Activated CD8-positive, alpha-beta memory T cell treated with anti-CD3 and anti-CD28 coated beads for 48 hours (primary cell): Measurements from ENCODE around the gene TMPRSS13.

ENCODE experiments used
- DNase-seq, 3 experiments: peaks; one replicate each; pipeline ENCODE4 v3.0.0-alpha.2; 2020; ENCODE audit warnings: low read depth in 2 of 3, low spot score in 2 of 3

The TMPRSS13 gene

DNA sequence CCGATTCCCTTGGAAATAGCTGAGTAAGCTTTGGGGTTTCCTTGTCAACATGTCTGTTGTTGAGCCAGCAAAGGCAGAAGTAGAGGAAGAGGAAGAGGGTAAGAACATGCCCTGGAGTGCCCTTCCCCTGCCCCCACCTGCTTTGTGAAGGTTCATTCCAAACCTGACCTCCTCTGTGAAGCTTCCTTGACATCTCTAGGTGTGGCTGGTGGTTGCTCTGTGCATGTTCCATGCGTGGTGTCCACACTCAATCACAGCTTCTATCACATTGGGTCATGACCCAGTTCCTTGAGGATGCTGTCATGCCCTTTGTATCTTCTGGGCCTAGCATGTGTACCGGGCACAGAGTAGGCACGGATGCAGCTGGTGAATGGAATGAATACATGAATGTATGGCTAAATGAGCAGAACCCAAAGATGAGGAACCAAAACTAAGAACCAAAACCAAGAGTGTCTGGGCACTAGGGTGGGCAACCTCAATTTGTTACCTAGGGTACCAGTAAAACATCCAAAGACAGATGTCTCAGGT, 29.0 kb downstream of the TMPRSS13 start:
- DNase-seq = no peak

DNA sequence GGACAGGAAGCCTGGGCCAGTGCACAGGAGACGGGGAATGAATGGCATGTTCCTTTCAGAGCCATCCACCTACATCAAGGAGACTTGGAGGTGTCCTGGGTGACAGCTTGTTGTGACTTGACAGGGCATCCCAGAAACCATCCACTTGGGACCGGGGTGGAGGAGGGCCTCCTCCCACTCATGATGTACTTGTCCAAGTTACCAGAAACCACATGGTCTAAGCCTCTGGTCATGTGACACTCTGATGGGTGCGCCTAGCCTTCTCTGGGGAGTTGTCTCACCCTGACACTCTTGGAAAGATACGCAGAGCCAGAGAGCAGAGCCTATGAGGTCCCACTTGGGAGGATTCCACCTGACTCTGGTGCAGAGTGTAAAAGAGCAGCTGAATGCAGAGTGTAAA, 31.1 kb downstream of the TMPRSS13 start:
- DNase-seq = no peak

DNA sequence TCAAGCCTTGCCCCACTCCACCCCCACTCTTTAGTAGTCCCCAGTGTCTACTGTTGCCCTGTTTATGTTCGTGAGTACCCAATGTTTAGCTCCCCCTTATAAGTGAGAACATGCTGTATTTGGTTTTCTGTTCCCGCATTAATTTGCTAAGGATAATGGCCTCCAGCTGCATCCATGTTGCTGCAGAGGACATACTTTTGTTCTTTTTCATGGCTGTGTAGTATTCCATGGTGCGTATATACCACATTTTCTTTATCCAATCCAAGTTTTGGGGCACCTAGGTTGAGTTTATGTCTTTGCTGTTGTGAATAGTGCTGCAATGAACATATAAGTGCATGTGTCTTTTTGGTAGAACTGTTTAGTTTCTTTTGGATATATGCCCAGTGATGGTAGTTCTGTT, 36.6 kb downstream of the TMPRSS13 start:
- no peak for DNase-seq

DNA sequence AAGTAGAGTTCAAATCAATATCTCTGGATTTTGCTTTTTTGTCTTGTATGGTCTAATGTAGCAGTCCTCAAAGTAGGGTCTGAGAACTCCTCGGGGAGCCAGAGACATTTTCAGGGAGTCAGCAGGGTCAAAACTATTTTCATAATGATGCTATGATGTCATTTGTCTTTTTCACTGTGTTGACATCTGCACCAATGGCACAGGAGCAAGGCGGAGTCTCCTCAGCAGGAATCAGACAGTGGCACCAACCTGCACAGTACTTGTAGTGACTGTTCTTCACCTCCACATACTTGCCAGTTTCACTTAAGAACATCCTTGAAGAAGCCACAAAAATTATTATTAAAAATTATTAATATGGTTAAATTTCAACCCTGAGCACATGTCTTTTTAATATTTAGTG, 37.8 kb downstream of the TMPRSS13 start:
- no peak for DNase-seq

DNA sequence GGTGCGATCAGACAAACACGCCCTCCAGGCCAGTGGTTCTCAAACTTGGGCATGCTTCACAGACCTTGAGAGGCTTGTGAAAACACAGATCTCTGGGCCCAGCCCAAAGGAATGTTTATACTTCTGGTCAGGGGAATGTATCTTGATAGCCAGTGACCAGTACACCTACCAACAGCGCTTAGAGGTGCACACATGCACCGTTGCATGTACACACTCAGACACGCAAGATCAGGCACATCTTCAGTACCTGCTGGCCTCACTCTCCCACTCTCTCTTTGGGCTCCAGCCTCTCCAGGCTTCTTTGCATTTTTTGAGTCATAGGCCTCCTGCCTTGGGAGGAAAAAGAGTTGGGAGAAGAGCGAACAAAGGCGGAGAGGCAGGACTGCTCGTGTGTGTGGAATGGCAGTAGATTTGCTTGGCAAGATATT, 41.0 kb downstream of the TMPRSS13 start:
- DNase-seq = no peak

DNA sequence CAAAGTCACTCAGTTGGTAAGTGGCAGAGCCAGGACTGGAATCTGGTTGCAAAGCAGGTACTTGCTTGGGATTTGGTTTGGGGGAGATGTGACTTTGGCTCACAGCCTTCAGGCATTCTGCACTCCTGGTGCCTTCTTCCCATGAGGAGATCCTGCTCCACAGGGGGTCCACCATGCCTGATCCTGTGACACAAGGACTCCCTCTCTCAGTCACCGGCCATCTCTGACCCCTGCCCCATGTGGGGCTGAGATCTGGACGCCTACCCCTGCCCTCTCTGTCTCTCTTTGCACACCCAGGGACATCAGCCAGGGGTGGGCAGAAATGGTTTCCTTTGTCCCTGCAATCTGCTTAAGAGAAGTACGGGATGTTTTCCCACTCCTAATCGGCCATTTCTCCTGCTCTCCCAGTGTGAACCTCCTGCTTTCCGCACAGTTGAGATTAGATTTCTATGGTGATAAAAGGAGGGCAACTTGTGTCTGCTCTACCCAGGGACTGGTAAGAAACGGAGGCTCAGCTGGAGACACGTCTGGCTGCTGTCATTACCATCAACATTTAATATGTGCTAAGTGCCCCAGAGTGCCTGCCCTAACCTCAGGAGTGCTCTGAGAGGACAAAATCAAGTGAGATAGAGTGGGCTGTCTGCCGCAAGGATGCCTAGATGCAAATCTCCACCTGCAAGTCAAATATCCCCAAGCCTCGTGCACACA, 41.6 kb downstream of the TMPRSS13 start:
- DNase-seq = no peak

DNA sequence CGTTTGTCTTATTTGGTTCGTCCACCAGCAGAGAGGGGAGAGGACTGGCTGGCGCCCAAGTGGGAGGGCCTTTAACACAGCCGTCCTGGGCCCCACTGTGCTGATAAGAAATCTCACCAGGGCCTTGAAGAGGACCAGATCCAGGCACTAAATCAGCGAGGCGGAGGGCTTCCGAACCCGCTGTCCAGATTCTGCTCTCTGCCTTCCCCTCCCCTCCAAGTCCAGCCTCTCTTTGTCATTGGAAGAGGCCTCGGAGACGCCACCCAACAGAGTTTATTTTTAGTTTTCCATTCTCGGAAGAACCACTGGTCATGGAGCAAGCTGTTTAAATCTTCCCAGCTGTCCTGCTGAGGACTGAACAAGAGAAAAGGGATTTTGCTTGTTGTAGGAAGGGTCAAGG, 43.4 kb downstream of the TMPRSS13 start:
- DNase-seq = no peak

DNA sequence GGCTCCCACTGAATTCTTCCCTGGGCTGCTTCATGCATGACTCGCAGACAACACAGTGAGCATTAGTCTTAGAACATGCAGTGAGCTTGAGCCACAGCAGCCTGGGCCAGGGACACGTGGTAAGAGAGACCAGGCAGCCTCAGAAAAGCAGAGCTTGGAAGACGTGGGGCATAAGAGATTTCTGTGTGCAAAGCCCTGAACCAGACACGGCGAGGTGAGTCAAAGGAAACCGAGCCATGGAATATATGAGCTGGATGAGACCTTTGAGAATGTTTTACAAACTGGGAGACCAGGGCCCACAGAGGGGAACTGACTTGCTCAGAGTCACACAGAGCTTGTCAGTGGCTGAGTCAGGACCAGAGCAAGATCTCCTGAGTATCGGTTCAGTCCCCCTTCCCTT, 44.2 kb downstream of the TMPRSS13 start:
- no peak for DNase-seq

DNA sequence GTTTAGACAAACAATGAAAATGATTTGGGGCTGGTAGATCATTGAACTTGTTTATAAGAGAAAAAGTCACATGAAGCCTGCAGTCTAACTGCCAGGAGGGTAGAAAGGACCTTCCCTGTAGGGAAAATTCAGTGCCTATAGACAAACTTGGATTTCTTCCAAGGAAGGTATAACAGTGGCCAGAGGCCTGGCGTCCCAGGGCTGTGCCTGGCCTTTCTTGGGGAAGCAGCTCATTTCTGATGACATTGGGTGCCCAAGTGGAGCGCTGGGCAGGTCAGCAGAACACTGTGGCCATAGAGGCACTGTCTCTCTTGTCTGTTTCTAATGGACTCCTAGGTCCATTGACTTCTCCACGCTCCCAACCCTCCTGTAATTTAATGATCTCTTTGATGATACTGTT, 46.1 kb downstream of the TMPRSS13 start:
- DNase-seq = no peak

DNA sequence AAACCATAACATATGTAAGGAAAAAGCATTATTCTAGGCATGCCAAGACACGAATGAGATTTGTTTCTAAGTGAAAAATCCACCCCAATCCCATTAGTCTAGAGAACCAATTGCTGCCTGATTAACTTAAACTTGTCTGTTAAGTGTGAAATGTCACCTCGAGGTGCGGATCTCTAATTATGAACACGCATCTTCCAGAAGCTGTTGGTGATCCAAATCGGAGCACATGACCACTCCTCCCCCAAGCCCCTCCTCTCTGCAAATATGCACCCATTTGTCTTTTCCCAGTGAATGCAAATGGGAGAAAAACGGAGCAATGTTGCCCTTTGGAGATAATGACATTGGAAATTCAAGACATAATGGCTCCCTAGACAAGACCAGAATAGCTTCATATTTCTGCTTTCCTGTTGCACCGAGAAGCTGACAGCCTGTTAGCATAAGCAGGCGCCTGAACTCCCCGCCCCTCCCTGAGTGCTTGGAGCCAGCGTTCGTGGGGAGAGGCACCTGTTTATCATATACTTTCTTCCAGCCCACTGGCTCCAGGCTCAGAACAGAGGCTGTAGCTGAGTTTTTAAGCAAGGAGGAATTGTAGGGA, 46.8 kb downstream of the TMPRSS13 start:
- DNase-seq = no peak

DNA sequence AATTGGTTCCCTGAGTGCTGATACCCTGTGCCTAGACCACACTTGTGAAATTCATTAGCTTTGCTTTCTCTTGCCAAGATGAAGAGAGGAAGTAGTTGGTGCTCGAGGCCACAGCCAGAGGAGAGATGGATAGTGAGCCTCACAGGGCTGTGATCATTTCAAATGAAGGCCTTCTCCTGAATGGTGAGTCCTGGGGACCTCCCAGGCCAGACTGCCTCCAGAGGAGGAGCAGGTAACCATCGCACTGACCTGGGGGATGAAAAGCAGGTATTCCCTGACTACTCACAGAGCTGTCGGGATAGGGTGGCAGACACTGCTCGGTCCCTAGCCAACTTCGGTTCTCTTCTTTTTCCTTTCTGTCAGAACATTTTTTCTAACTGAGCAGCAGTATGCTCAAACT, 48.0 kb downstream of the TMPRSS13 start:
- no peak for DNase-seq

DNA sequence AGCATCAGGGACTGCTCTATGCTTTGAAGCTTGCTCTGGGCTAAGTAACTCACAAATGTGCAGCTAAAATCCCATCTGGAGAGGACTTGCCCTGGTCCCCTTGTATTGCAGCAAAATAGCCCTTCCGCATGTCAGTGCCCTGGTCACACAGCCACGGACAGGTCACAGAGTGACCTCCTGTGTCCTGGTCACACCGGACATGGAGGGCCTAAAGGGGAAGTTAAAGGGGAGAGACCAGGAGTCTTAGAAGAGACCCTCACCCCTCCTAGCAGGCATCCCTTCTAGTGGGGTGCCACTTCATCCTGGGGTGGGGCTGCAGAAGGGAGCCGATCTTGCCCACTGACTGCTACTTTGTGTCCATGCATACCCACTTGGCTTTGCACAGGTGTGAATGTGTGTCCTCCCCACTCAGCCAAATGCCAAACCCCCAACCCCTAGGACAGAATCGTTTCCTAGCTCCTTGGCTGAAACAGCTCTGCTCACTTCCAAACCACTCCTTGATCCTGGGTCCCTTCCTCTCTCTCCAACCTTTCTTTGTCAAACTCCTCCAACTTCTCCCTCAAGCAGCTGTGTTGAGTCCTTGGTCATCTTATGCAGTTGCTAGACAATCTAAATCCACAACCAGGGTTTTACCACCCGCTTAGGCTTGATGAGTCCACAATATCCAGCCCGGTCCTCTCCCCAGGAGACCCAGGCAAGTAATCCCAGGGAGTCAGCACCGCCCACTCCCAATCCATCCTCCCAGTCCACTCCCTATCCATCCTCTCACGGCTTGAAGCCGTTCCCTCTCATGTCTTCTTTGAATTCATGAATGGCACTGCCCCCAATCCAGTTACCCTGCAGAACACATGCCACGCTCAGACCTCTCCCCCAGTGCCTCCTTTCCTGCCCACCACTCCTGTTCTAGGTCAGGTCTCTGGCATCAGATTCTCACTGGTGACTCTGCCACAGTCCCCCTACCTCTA, 49.4 kb downstream of the TMPRSS13 start:
- no peak for DNase-seq

DNA sequence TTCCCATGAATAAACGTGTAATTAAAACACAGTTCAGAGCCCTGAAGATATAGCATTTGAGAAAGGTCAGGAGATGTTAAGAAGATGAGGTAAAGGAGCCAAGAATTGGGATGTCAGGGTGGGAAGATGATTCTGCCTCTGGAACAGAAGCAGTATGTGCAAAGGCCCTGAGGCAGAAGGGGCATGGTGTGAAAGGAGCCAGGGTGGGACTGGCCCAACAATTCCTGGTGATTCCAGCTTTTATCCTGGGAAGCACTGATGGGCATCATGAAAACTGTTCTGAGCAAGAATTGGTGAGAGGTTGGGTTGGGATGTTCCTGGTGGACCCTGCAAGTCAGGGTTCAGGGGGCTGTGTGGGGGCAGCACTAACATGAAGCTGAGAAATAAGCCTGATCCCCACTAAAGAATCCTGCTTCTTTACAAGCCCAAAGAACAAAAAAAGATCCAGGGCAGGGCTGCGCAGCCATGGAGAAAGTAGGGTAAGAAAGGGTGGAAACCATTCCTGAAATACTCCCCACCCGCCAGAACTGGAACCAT, 50.2 kb downstream of the TMPRSS13 start:
- no peak for DNase-seq

DNA sequence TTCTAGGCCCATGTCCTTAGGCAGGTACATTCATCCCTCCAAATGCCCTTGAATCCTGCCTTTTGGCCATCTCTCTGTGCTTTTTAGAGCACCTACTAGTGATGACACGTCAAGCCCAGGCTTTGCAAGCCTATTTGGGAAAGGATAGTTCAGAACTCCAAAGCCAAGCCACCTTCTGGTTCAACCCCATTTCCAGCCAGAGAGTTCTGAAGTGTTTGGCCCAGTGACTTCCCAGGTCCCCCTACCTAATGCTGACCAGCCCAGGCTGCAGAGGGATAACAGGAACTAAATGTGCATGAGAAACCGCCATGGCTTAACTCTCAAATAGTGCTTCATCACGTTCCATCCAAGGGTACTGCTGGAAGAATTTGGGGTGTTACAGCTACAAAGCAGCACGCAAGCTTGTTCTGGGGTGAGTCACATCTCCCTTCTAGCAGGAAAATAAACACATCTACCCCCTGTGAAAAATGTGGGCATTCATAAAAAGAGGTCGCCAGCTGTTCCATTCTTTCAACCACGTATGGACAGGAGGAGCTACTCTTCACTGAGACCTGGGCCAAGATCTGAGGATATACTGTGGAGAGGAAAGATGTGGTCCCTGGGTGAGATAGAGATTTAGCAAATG, 50.8 kb downstream of the TMPRSS13 start:
- no peak for DNase-seq

DNA sequence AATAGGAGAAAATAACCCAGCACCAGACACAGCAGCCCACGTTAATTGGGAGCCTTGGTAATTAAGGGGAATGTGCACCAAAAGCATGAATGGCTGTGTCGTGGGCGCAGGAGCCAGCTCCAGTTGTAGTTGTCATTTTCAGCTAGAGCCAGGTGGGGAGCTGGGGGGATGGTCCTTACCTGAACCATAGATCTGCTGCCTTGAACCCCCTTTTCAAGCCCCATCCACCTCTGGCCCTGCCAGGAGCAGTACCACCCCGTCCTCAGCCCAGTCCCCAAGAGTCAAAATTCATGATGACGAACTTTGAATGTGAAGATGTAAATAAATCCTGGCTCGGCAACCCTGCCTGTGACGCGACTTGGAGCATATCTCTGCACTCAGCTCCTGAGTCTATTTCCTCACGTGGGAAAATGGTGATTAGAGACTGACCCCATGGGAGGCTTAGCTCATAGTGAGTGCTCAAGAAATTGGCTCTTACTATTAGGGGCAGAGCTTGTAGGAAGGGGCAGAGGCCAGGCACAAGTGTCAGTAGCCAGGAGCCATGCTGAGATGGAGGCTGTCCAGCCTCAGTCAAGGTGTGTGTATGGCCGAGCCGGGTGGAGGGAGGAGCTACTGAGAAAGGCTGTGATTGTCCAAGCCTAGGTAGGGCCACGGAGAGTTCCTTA, 52.0 kb downstream of the TMPRSS13 start:
- no peak for DNase-seq

DNA sequence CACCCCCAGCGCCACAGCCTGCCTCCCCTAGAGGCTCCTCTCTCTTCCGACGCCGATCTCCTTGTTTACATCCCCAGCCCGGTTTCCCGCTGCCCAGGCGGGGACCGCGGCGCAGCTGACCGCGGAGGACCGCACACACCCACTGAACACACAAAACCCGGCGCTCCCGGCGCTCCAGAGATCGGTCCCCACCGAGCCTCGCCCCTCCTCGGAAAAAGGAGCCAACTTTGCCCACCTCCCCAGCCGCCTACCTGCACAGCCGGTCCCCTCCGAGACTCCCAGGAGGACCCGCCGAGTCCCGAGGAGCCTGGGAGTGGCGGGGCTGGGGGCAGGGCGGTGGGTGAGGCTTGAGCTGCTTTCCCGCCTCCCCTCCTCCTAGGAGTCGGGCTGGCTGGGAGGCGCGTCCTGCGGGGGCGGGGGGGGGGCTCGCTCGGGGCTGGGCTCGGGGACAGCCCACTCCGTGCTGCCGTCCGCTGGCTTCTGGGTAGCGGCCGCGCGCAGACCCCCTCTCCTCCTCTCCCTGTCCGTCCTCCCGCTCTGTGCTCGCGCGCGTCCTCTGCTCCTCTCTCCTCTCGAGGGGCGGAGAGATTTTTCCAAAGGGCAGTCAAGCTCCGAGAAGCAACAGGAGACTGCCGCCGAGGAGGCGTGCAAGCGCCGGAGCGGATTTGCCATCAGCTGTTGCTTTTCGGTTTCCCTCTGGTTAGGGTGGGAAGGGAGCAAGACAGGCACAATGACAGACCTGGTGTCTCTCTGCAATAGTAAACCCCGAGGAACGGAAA, 52.7 kb downstream of the TMPRSS13 start, which contains the start of gene FXYD6:
Gene FXYD6, minus strand, starts transcription at position 318 of the 779 bp plus-strand sequence. CDS start 33,882 bp downstream, outside the sequence.
- DNase-seq = no peak

DNA sequence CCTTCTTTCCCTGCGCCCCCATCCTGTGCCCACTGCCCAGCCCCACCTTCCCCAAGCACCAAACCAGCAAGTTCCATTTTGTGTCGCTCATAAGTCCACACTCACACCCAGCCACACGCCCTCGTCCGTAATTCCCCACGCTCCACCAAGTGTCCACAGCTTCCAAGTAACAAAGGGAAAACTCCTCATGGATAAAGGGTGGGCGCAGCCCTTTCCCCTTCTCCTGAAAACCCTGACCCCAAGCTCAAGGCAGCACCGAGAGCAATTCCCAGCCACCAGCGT, 53.2 kb downstream of the TMPRSS13 start:
- no peak for DNase-seq

DNA sequence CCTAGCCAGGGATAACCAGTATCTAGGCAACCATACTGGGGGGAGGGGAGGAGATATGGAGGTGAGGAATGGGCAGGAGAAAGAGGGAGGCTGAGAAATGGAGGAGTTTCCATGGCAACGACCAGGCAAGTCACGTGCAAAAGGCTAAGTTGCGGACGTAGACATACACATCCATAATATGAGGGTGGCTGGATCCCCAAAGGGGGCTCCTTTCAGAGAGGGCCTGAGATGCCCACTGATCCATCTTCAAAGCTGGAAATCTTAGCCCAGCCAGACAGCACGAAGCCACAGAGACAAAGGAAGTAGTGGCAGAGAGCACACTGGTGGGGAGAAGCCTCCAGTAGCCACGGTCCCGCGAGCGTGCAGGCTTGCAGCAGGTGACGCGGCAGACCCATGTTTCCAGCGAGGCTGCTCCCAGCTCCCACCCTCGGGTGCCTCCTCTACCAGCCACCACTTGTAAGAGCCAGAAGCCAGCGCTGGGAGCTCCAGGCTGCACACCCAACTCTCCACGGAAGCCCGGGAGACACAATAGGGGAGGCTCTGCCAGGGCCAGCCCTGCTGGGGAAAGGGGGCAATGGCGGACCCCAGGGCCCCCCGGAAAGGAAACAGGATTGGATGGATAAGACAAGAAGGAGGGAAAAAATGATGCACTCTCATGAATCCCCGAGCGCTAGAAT, 53.7 kb downstream of the TMPRSS13 start:
- DNase-seq = no peak

DNA sequence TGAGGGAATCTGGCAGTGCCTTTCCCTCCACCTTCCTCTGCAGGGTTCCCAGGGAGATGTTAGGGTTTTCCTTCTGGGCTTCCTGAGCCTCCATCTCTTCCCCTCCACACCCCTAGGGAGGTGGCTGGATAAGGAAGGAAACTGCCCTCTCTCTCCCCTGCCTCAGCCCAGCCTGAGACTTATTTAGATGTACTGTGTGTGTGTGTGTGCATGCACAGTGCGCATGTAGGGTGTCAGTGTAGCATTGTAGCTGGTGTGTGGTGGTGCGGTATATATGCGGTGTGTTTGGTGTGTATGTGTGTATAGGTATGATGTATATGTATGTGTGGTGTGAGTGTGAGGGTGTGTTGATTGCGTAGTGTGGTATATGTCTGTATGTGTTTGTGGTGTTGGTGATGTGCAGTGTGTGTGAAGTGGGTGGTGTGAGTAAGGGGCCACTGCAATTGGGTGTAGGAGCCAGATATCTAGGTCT, 54.3 kb downstream of the TMPRSS13 start:
- no peak for DNase-seq
